ENCODE measurements around the gene VSIG10L. TPM values are rescaled to one million over a fixed set of nuclear protein-coding genes. Genes with fewer than 3 reads are reported as not detected.

Gene VSIG10L
- total RNA-seq, 1 donor from 2014 or later, result 4.9 TPM

DNA sequence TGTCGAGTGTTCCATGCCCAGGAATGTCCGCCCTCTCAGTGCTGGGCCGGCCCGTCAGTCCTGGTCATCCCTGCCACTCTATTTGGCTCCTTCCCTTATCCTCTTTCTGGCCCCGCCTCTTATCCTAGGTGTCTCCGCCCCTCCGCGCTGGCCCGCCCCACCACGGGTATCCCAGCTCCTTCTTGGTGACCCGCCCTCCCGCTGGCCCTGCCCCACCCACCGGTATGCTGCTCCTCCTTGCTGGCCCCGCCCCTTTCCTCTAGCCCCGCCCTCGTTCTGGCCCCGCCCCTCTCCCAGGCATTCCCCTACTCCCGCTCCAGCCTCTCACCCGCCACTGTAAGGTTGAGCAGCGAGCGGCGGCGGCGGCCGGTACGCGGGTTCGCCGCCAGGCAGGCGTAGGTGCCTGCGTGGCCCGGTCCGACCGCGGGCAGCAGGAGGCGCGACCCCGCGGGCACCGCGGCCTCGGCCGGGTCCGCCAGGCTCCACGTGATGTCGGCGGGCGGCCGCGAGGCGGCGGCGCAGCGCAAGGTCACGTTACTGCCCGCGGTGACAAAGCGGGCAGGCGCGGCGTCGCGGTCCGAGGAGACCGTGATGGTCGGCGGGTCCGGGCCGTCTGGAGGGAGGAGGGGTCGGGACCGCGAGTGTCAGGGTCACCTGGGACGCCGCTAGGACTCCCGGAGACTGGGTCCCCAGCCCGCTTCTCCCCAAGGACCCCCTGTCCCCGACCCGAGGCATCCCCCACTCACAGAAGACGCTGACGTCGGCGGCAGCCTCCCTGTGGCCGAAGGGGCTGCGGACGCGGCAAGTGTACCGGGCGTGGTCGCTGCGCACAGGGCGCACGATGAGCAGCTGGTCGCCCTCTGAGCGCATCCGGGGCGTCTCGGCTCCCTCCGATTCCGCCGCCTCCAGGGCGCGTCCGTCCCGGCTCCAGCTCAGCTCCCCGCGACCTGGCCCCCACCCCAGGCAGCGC lies 2.0 kb downstream of the VSIG10L start:
- Mint-ChIP-seq H3K27me3 (ENCODE audit: low read depth) (no peaks in the 10 kb centered on the region), H3K4me1 (ENCODE audit: low read depth) (peaks cover 21% of the 10 kb centered on the region), H3K27ac (ENCODE audit: unreplicated experiment) (peak overlapping the region; percentile 100), H3K4me3 (ENCODE audit: unreplicated experiment) (peak overlapping the region; percentile 100), H3K9me3 (ENCODE audit: low read depth) (no peaks in the 10 kb centered on the region), H3K36me3 (ENCODE audit: low read depth) (peaks cover 3% of the 10 kb centered on the region)
- TF ChIP-seq, protein P1, sequence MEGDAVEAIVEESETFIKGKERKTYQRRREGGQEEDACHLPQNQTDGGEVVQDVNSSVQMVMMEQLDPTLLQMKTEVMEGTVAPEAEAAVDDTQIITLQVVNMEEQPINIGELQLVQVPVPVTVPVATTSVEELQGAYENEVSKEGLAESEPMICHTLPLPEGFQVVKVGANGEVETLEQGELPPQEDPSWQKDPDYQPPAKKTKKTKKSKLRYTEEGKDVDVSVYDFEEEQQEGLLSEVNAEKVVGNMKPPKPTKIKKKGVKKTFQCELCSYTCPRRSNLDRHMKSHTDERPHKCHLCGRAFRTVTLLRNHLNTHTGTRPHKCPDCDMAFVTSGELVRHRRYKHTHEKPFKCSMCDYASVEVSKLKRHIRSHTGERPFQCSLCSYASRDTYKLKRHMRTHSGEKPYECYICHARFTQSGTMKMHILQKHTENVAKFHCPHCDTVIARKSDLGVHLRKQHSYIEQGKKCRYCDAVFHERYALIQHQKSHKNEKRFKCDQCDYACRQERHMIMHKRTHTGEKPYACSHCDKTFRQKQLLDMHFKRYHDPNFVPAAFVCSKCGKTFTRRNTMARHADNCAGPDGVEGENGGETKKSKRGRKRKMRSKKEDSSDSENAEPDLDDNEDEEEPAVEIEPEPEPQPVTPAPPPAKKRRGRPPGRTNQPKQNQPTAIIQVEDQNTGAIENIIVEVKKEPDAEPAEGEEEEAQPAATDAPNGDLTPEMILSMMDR (IDR thresholded peaks at IDR 0.05), result peak; percentile 52
- DNase-seq (ENCODE audit: low spot score), result peak; percentile 99

DNA sequence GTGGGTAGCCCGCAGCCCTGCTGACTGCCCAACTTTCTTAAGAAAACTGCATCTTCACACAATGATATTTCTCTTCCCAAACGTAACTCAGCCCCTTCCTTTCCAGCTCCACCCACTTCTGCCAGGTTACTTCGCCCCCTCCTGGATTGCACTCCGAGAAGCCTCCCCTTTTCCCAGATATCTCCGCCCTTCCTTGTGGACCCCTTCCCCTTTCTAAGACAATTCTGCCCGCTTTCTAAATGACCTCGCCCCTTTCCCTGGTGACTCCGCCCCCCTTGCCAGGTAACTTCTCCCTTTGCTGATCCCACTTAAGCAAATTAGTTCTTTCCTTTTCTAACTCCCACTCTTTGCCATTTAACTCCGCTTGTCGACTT lies 2.6 kb downstream of the VSIG10L start:
- Mint-ChIP-seq H3K9me3 (ENCODE audit: low read depth) (no peaks in the 10 kb centered on the region), H3K4me3 (ENCODE audit: unreplicated experiment) (peak overlapping the region; percentile 100), H3K27me3 (ENCODE audit: low read depth) (no peaks in the 10 kb centered on the region), H3K36me3 (ENCODE audit: low read depth) (peaks cover 3% of the 10 kb centered on the region), H3K27ac (ENCODE audit: unreplicated experiment) (peak overlapping the region; percentile 100), H3K4me1 (ENCODE audit: low read depth) (peaks cover 21% of the 10 kb centered on the region)
- DNase-seq (ENCODE audit: low spot score), result no peak
- TF ChIP-seq, protein P1 (IDR thresholded peaks at IDR 0.05), result no peak

DNA sequence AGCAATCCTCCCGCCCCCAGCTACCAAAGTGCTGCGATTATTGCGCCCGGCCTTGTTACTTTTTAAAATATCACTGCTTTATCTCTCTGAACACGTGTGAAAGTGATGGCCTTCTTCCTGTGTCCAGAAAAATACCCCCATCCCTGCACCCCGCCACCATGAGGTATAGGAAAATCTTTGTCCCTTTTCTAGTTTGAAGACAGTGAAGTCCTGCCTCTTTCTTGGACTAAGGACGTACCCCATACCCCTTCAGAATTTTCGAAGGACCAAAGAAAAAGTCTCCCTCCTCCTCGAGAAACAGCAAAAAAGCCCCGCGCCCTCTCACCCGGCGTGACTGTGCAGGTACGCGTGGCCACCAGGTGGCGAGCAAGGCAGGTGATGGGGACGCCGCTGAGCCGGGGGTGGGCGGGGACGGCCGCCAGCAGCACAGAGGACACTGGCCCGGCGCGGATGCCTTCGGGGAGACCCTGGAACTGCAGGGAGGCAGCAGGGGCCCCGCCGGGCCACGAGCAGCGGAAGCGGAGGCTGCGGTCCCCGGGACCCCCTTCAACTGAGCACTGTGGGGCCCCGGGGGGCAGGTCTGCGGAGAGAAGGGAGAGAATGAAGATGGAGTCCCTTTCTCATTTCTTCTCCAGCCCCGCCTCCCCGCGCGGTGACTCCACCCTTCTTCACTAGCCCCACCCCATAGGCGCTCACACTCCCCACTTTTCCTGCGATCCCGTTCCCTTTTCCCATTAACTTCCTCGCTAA lies 3.2 kb downstream of the VSIG10L start:
- Mint-ChIP-seq H3K27ac (ENCODE audit: unreplicated experiment) (peak overlapping the region; percentile 100), H3K4me3 (ENCODE audit: unreplicated experiment) (peak overlapping the region; percentile 100), H3K27me3 (ENCODE audit: low read depth) (no peaks in the 10 kb centered on the region), H3K9me3 (ENCODE audit: low read depth) (no peaks in the 10 kb centered on the region), H3K4me1 (ENCODE audit: low read depth) (peaks cover 21% of the 10 kb centered on the region), H3K36me3 (ENCODE audit: low read depth) (peaks cover 3% of the 10 kb centered on the region)
- TF ChIP-seq, protein P1 (IDR thresholded peaks at IDR 0.05), result peak; percentile 95
- DNase-seq (ENCODE audit: low spot score), result peak; percentile 93

DNA sequence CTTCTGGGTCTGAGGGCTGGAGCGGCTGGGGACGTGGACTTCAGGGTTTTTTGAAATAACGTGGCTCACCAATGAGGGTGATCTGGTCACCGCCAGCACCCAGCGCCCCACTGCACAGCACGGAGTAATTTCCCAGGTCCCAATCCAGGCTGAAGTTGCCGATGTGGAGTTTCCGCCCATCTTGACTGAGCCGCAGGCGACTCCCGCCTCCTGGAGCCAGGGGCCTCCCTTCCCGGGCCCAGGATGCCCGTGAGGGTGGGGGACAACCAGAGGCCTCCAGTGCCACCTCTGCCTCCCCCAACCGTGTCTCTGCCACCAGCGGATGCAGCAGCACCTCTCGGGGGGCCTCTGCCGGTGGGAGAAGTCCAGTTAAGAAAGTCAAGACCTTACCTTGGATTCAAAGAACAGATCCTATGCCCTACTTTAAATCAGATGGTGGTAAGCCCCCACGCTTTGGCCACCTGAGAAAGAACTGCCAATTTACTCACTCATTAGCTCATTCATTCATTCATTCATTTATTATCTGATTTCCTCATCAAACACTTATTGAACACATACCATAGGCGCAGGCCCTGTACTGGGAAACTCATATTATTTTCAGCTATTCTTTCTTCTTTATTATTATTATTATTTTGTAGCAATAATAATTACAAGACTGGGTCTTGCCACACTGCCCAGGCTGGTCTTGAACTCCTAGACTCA lies 3.9 kb downstream of the VSIG10L start:
- H3K4me1 Mint-ChIP-seq (ENCODE audit: low read depth), result peaks cover 21% of the 10 kb centered on the region
- DNase-seq (ENCODE audit: low spot score), result peak; percentile 69
- no peaks in the 10 kb centered on the region for H3K27me3 Mint-ChIP-seq (ENCODE audit: low read depth)
- TF ChIP-seq, protein P1 (IDR thresholded peaks at IDR 0.05), result no peak
- H3K4me3 Mint-ChIP-seq (ENCODE audit: unreplicated experiment), result peak overlapping the region; percentile 100
- H3K27ac Mint-ChIP-seq (ENCODE audit: unreplicated experiment), result no peak overlapping the region
- peaks cover 3% of the 10 kb centered on the region for H3K36me3 Mint-ChIP-seq (ENCODE audit: low read depth)
- no peaks in the 10 kb centered on the region for H3K9me3 Mint-ChIP-seq (ENCODE audit: low read depth)

All from chondrocyte (in vitro differentiated cells).